DMS79 (cell line): ENCODE measurements around the gene NLRP10.
A peak's percentile ranks its signal among the peaks of the same experiment; 100 is the strongest.
"Not testable (repeated sequence)": the region's sequence is repeated elsewhere in the genome, so short reads cannot be mapped to it uniquely, and the experiment has no call there.

Source experiments
- DNase-seq: peaks from one replicate; lab custom pipeline; 2025; lab: John Stamatoyannopoulos, UW

NLRP10 gene

DNA sequence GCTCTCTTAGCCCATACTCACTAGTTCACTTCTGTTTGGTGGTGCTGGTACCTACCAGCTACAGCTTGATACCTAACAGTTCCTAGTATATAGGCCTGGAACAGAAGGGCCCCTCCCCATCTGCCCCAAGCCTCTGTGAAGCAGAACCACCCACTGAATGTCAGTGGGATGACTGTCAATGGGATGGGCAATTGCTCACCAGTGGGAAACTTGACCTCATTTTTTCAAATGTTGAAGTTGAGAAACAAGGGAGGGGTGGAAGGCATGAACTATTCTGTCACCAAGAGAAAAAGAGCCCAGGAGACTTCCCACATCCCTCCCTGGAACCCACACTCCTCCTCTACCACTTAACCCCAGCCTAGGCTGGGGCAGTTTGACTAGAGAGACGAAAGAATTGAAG lies at the start of gene NLRP10:
TSS of gene NLRP10 (minus strand) at position 62 of the 400 bp plus-strand sequence. CDS start 1,952 bp downstream, outside the sequence.
- no peak for DNase-seq

DNA sequence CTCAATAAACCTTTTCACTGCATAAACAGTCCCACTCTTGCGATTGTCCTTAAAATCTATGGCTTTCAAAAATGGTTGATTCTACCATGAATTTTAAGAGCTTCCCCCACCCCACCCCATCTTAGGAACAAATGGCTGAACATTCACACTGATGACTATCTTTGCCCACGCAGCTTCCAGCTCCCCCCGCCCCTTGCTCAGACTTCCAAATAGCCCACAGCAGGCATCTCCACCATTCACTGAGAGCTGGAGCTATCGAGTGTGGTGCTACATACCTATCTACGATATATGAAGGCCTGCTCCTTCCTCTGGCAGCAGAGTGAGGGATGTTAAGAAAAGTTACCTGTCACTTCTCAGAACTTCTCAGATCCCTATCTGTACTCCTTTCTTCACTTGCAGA lies 48.6 kb upstream of the NLRP10 start:
- no peak for DNase-seq

GRCh38 chr11:8011981-8012444 lies 46.8 kb upstream of the NLRP10 start:
- peak; percentile 36 for DNase-seq

DNA sequence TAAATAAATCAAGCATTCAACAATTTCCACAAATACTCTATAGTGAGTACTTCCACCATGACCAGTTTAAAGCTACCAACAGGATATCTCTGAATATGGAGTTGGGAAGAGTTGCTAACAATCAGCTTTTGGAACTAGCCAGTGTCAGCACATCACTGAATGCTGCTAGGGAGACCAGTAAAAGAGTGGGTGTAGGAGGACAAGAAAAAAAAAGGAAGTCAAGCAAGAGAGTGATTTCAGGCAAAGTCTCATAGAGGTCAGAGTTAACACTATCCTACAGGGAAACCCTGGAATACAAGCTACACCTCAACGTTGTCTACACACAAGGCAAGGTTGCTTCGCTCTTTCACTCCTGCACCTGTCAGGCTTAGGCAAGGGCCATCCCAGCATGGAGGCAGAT lies 46.1 kb upstream of the NLRP10 start:
- DNase-seq, result no peak

- no peak for DNase-seq
Observed at GRCh38 chr11:8009856-8010255, 44.6 kb upstream of the NLRP10 start.

GRCh38 chr11:8008212-8008611 lies 43.0 kb upstream of the NLRP10 start:
- no peak for DNase-seq

- DNase-seq, result peak; percentile 42
Observed at GRCh38 chr11:8006349-8006977, 41.2 kb upstream of the NLRP10 start.

DNA sequence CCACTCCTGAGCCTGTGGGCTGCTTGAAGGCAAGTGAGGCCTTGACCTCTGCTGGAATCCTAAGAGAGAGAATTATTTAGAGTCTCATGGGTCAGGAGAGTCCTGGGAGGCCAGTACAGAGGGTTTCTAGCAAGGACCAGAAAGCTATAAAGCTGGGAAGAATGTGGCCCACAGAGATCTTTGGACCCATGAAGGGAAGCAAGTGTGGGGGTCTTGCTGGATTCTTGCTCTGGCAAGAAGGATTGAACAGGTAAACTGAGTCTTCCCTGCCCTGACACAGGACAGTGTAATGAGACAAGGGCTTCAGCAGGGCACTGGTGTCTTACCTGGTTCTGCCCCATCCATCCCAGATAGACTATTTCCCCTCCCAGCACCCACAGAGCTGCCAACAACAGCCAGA lies 40.3 kb upstream of the NLRP10 start:
- DNase-seq, result no peak

GRCh38 chr11:8004008-8004407 lies 38.8 kb upstream of the NLRP10 start:
- DNase-seq, result no peak

GRCh38 chr11:8003187-8003586 lies 37.9 kb upstream of the NLRP10 start:
- no peak for DNase-seq

- DNase-seq, result no peak
Observed at GRCh38 chr11:8002676-8003075, 37.4 kb upstream of the NLRP10 start.

DNA sequence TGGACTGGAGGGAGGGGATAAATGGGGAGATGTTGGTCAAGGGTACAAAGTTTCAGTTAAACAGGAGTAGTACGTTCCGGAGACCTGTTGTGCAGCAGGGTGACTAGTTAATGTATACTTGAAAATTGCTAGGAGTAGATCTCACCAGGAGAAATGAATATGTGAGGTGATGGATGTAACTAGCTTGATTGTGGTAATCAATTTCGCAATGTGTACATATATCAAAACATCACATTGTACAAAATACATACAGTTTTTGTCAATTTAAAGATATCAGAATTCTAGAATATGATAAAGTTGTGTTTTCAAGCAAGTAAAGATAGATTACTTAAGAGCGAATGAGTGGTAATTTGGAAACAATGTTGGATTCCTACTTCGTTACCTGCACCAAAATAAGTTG lies 35.1 kb upstream of the NLRP10 start:
- no peak for DNase-seq

DNA sequence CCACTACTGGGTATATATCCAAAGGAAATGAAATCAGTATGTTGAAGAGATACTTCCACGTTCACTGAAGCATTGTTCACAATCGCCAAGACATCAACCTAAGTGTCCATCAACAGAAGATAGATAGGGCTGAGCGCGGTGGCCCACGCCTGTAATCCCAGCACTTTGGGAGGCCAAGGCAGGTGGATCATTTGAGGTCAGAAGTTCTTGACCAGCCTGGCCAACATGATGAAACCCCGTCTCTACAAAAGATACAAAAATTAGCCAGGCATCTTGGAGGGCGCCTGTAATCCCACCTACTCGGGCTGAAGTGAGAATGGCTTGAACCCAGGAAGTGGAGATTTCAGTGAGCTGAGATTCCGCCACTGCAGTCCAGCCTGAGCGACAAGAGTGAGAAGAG lies 34.5 kb upstream of the NLRP10 start:
- no peak for DNase-seq

GRCh38 chr11:7994581-7995278 lies 29.5 kb upstream of the NLRP10 start:
- no peak for DNase-seq

DNA sequence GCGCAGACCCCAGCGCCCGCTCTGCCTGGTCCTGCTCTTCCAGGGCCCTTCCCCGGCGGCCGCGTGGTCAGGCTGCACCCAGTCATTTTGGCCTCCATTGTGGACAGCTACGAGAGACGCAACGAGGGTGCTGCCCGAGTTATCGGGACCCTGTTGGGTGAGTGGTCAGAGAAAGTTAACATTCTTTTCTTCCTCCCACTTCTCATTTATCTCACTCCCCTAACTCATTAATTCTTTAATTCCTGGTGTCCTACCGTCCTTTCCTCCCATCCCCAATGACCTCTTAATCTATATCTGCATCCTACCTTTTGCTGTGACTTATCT lies 22.3 kb upstream of the NLRP10 start:
- not testable (repeated sequence) for DNase-seq

DNA sequence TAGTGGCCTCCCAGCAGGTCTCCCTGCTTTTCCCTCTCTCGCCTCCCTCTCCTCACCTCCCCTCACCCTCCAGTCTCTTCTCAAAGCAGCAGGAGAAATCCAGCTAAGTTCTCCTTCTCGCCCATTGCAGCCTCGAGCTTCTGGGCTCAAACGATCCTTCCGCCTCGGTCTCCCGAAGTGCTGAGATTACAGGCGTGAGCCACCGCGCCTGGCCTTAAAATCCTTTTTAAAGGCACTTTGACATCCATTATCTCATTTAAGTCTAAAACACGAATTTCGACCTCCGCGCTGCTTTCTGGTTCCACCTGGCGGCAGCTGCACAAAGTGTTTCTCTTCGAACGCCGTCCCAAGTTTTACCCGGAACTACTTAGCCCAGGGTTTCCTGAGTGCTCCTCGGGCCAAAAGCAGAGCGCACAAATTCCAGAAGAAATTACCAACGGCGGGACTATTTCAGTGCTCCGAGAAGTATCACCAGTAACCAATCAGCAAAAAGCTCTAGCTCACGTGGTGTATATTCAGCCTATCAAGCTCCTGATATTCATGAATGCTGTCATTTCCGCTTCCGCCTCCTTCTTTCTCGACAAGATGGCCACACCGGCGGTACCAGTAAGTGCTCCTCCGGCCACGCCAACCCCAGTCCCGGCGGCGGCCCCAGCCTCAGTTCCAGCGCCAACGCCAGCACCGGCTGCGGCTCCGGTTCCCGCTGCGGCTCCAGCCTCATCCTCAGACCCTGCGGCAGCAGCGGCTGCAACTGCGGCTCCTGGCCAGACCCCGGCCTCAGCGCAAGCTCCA lies 21.7 kb upstream of the NLRP10 start, which contains the start of gene EIF3F:
TSS of gene EIF3F (plus strand) at position 570 of the 792 bp plus-strand sequence. CDS start at position 586, 16 bp downstream.
- DNase-seq, result peak; percentile 98

DNA sequence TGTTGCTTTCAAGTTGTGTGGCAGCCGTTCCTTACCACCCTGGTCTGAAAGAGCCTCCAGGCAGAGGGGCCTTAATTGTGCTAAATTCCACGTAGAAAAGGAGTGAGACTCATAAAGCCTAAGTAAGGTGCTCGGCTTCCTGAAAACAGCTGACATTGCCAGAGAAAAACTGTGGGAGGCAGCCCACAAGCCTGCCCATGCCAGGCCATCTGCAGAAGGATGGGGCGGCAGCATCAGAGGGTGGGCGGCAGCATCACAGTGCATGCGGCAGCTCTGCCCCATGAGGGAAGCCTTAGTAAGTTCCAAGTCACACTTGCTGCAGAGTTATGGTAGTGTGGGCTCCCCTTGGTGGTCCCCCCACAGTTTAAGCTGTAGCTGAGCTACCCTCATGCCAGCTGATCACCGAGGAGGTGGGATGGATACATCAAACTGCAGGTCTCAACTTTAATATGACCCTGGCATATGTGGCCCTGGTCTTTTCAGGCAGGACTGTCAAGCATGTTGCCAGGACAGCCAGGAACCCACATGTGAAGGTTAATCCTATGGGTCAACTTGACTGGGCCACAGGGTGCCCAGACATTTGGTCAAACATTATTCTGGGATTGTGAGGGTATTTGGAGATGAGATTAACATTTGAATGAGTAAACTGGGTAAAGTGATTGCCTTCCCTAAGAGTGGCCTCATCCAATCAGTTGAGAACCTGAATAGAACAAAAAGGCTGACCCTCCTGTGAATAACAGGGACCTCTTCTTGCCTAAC lies 18.8 kb upstream of the NLRP10 start:
- no peak for DNase-seq

DNA sequence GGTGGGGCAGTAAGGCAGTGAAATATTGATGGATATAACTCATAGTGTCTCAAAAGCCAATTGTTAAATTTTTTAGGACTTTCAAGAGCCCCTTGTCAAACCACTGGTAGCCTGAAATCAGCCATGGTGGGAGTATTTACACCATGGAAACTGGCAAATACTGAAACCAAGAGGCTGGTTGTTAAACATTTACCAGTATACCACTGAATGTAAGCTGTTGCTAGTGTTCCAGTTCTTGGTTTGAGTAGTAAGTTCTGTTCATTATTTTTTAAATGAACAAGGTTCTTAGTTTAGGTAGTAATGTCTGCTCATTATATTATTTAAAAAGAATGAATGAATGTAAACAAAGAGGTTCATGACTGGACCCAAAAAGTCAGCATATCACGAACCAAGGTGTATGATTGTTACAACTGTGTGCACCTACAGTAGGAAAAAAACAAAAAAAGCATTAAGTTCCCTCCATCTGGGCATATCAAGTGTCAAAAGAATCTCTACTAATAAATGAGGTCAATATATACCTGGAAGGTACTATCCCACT lies 17.4 kb upstream of the NLRP10 start:
- no peak for DNase-seq

- DNase-seq, result no peak
Observed at GRCh38 chr11:7981619-7982157, 16.4 kb upstream of the NLRP10 start.

- no peak for DNase-seq
Observed at GRCh38 chr11:7977232-7977917, 12.1 kb upstream of the NLRP10 start.

- no peak for DNase-seq
Observed at GRCh38 chr11:7974668-7975067, 9.4 kb upstream of the NLRP10 start.
